IPS-18a (cell line): ENCODE results near the gene RHPN2.
"Not testable (repeated sequence)": the region's sequence is repeated elsewhere in the genome, so short reads cannot be mapped to it uniquely, and the experiment has no call there.

Experiments used
- H3K27ac ChIP-seq: one replicate; pipeline ENCODE4 v1.5.1; 2013; ENCODE audit warnings: low read length
- H3K27me3 ChIP-seq: one replicate; pipeline ENCODE4 v1.6.1; 2013; ENCODE audit warnings: mild to moderate bottlenecking, low read length; ENCODE audit not compliant: control insufficient read depth, insufficient read depth
- H3K36me3 ChIP-seq: one replicate; pipeline ENCODE4 v1.6.1; 2013; ENCODE audit warnings: low read depth, low read length; ENCODE audit not compliant: control insufficient read depth
- H3K4me1 ChIP-seq: one replicate; pipeline ENCODE4 v1.6.1; 2013; ENCODE audit warnings: low read depth, low read length; ENCODE audit not compliant: control insufficient read depth
- H3K4me3 ChIP-seq: one replicate; pipeline ENCODE4 v1.5.1; 2013; ENCODE audit warnings: low read length
- H3K9ac ChIP-seq: one replicate; pipeline ENCODE4 v1.6.1; 2013; ENCODE audit warnings: mild to moderate bottlenecking, low read length, moderate library complexity
- H3K9me3 ChIP-seq: one replicate; pipeline ENCODE4 v1.6.1; 2013; ENCODE audit warnings: low read depth, low read length; ENCODE audit not compliant: control insufficient read depth

Gene RHPN2

DNA sequence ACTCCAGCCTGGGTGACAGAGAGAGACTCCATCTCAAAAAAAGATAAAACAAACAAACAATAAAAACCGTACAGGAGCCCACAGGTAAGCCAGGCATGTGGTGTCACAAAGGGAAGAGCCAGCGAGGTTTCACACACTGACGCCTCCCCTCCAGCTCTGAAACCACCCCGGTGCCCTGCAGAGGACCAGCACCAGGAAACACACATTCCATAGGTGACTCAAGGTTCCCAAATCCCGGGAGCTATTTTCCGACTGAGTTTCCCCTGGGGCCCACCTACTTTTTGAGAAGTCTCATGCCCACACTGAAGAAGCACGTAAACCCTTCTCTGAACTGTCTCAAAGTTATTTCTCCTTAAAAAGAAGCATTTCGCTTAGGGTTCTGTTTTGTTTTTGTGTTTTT, 40.3 kb downstream of the RHPN2 start:
- Histone ChIP-seq H3K27me3 (no peaks in the 10 kb centered on the region), H3K36me3 (no peaks in the 10 kb centered on the region), H3K9me3 (no peaks in the 10 kb centered on the region), H3K4me3 (no peak overlapping the region), H3K4me1 (peaks cover 11% of the 10 kb centered on the region), H3K27ac (no peak overlapping the region), H3K9ac (no peak overlapping the region)

- H3K27me3 ChIP-seq, result no peaks in the 10 kb centered on the region
- H3K4me3 ChIP-seq, result peak overlapping the region; percentile 30
- peak overlapping the region; percentile 31 for H3K9ac ChIP-seq
- peak overlapping the region; percentile 46 for H3K27ac ChIP-seq
- H3K9me3 ChIP-seq, result no peaks in the 10 kb centered on the region
- H3K36me3 ChIP-seq, result no peaks in the 10 kb centered on the region
- H3K4me1 ChIP-seq, result peaks cover 11% of the 10 kb centered on the region
Observed at GRCh38 chr19:33022472-33023116, 42.1 kb downstream of the RHPN2 start.

GRCh38 chr19:33010891-33011290, 53.8 kb downstream of the RHPN2 start:
- not testable (repeated sequence) for H3K9ac ChIP-seq, H3K4me1 ChIP-seq, H3K9me3 ChIP-seq, H3K4me3 ChIP-seq, H3K27ac ChIP-seq, H3K27me3 ChIP-seq
- peaks cover 22% of the 10 kb centered on the region for H3K36me3 ChIP-seq

GRCh38 chr19:33008738-33009137, 56.0 kb downstream of the RHPN2 start:
- H3K36me3 ChIP-seq, result peaks cover 22% of the 10 kb centered on the region
- H3K27ac ChIP-seq, result no peak overlapping the region
- H3K27me3 ChIP-seq, result no peaks in the 10 kb centered on the region
- no peak overlapping the region for H3K9ac ChIP-seq
- H3K9me3 ChIP-seq, result no peaks in the 10 kb centered on the region
- no peak overlapping the region for H3K4me3 ChIP-seq
- no peaks in the 10 kb centered on the region for H3K4me1 ChIP-seq

- no peaks in the 10 kb centered on the region for H3K9me3 ChIP-seq
- H3K4me3 ChIP-seq, result no peak overlapping the region
Observed at GRCh38 chr19:33005440-33005839, 59.2 kb downstream of the RHPN2 start.

GRCh38 chr19:33003424-33004024, 61.2 kb downstream of the RHPN2 start:
- not testable (repeated sequence) for H3K27me3 ChIP-seq, H3K9me3 ChIP-seq, H3K27ac ChIP-seq, H3K9ac ChIP-seq, H3K4me1 ChIP-seq, H3K4me3 ChIP-seq
- H3K36me3 ChIP-seq, result peaks cover 17% of the 10 kb centered on the region

More at GRCh38 chr19:33005440-33005839, 59.2 kb downstream of the RHPN2 start:
- Histone ChIP-seq H3K27ac (no peak overlapping the region), H3K4me1 (no peaks in the 10 kb centered on the region), H3K36me3 (peaks cover 16% of the 10 kb centered on the region), H3K9ac (no peak overlapping the region), H3K27me3 (no peaks in the 10 kb centered on the region)

DNA sequence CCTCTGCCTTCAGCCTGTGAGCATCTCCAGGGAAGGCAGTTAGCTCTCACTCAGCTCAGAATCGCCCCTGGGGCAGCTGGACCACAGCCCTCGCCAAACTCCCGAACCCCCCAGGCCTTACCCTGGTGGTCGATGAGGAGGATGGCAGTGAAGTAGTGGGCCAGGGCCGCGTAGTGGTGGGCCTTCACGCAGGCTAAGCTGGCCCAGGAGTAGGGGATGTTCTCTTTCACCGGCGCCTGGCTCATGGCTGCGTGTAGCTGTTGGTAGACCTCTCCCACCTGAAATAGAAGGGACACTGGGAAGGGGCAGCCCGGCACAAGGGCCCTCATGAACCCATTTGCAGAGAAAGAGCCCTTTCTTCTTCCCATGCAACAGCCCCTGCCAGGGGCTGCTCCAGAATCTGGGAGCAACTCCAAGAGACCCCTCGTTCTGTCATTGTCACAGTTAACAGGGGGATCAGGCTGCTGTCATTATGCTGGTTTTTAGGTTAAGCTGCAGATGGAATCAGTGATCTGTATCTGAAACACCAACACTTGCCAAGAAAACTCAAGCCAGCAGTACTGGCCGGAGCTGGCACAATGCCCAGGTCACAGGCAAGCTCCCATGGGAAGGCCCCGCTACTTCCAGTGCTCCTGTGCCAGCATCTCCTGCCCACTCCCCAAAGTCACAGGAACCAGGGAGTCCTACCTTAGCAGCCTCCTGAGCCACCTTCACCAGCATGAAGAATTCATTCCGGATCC, 62.4 kb downstream of the RHPN2 start:
- H3K27me3 ChIP-seq, H3K9me3 ChIP-seq, H3K27ac ChIP-seq, H3K9ac ChIP-seq, H3K4me3 ChIP-seq, H3K4me1 ChIP-seq: not testable (repeated sequence)
- H3K36me3 ChIP-seq, result peaks cover 24% of the 10 kb centered on the region

- Histone ChIP-seq H3K27me3 (no peaks in the 10 kb centered on the region), H3K27ac (no peak overlapping the region), H3K9me3 (no peaks in the 10 kb centered on the region), H3K4me3 (no peak overlapping the region), H3K9ac (no peak overlapping the region), H3K36me3 (peaks cover 19% of the 10 kb centered on the region), H3K4me1 (no peaks in the 10 kb centered on the region)
Observed at GRCh38 chr19:33000910-33001309, 63.8 kb downstream of the RHPN2 start.

DNA sequence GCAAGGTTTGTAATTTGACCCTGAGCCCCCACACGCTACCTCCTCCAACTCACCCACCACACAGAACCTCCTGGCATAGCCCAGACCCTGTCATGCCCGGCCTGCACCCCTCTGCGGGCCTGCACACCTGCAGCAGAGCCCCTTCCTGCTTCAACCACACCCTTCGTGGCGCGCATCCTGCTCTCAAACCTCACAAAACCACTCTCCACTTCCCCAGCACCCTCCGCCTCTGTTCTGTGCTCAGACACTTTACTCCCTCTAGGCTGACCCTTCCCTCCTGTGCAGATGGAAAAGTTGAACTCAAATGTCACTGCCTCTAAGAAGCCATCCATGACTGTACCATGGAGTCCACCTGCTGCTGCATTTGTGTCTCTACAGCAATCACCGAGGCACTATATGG, 64.2 kb downstream of the RHPN2 start:
- H3K36me3 ChIP-seq, result peaks cover 19% of the 10 kb centered on the region
- H3K9ac ChIP-seq, result no peak overlapping the region
- no peaks in the 10 kb centered on the region for H3K27me3 ChIP-seq
- H3K4me1 ChIP-seq, result no peaks in the 10 kb centered on the region
- H3K9me3 ChIP-seq, result no peaks in the 10 kb centered on the region
- H3K27ac ChIP-seq, result no peak overlapping the region
- no peak overlapping the region for H3K4me3 ChIP-seq

DNA sequence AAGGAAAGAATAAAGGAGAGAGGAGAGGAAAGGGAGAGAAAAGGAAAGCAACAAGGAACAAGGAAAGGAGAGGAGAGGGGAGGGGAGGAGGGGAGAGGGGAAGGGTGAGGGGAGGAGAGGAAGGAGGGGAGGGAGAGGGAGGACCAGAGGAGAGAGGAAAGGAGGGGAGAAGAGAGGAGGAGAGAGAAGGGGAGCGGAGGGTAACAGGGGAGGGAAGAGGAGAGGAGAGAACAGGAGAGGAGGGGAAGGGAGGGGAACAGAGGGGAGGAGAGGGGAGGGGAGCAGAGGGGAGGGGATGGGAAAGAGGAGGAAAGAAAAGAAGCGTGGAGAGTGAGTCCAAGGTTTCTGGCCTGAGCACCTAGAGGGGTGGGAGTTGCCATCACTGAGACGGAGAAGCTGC, 66.0 kb downstream of the RHPN2 start:
- peaks cover 27% of the 10 kb centered on the region for H3K36me3 ChIP-seq
- H3K27ac ChIP-seq, result no peak overlapping the region
- no peaks in the 10 kb centered on the region for H3K4me1 ChIP-seq

GRCh38 chr19:32997716-32998355, 66.9 kb downstream of the RHPN2 start:
- Histone ChIP-seq H3K27ac (no peak overlapping the region), H3K4me3 (no peak overlapping the region), H3K9ac (no peak overlapping the region), H3K9me3 (no peaks in the 10 kb centered on the region), H3K27me3 (no peaks in the 10 kb centered on the region), H3K4me1 (no peaks in the 10 kb centered on the region), H3K36me3 (peaks cover 29% of the 10 kb centered on the region)

More for the DNA sequence above, 66.0 kb downstream of the RHPN2 start:
- no peak overlapping the region for H3K9ac ChIP-seq
- no peaks in the 10 kb centered on the region for H3K9me3 ChIP-seq
- no peaks in the 10 kb centered on the region for H3K27me3 ChIP-seq
- H3K4me3 ChIP-seq, result no peak overlapping the region
